Transverse colon (tissue), 4 donors: Measurements from ENCODE around the gene IGSF6. TPM values are rescaled to one million over a fixed set of nuclear protein-coding genes. Genes with fewer than 3 reads are reported as not detected.
"Not testable (repeated sequence)": the region's sequence is repeated elsewhere in the genome, so short reads cannot be mapped to it uniquely, and the experiment has no call there.

Experiments
- DNase-seq: peaks from one replicate; pipeline ENCODE4 v3.0.0-alpha.2; 2019
- H3K27ac ChIP-seq, 4 donors: fragments of 200-600 bp; sonication (generic); 2 replicates each; pipeline ENCODE4 v1.5.1; 2016 to 2018; ENCODE audit warnings: inconsistent platforms in 4 of 4
- H3K27me3 ChIP-seq: fragments of 200-600 bp; sonication (generic); 2 replicates; pipeline ENCODE4 v1.5.1; 2017; ENCODE audit warnings: inconsistent platforms
- H3K36me3 ChIP-seq, 4 donors: fragments of 200-600 bp; sonication (generic); 2 replicates each; pipeline ENCODE4 v1.5.1; 2017 to 2019; ENCODE audit warnings: inconsistent platforms in 4 of 4
- H3K4me1 ChIP-seq, 4 donors: fragments of 200-600 bp; sonication (generic); 2 replicates each; pipeline ENCODE4 v1.5.1; 2017 to 2020; ENCODE audit warnings: inconsistent platforms in 4 of 4
- H3K4me3 ChIP-seq, 4 donors: fragments of 200-600 bp; sonication (generic); 1 replicate in 1 of 4; 2 replicates in 3 of 4; pipeline versions ENCODE4 v1.5.1 to v1.6.1; 2017 to 2019; ENCODE audit warnings: inconsistent platforms in 4 of 4
- H3K9me3 ChIP-seq, 2 donors: fragments of 200-600 bp; sonication (generic); 2 replicates each; pipeline ENCODE4 v1.5.1; 2017 to 2019; ENCODE audit warnings: inconsistent platforms in 2 of 2
- CTCF ChIP-seq, 5 experiments: fragments of 200-600 bp in 3 of 5; fragments of 450-650 bp in 2 of 5; sonication (generic) in 3 of 5; IDR thresholded peaks; 1 replicate in 2 of 5; 2 replicates in 3 of 5; pipeline ENCODE4 v1.5.1; 2016 to 2017; ENCODE audit warnings: antibody characterized with exemption in 5 of 5, inconsistent platforms in 3 of 5, mild to moderate bottlenecking in 2 of 5, moderate library complexity in 1 of 5
- EP300 ChIP-seq: sonication (generic); formaldehyde crosslinking; IDR thresholded peaks from one replicate; pipeline ENCODE4 v1.6.1; 2017; ENCODE audit warnings: antibody characterized with exemption, low read depth
- POLR2A ChIP-seq: fragments of 450-650 bp; IDR thresholded peaks from one replicate; pipeline ENCODE4 v1.6.1; 2016; ENCODE audit warnings: antibody characterized with exemption, mild to moderate bottlenecking, moderate library complexity
- POLR2AphosphoS5 ChIP-seq, 3 donors: sonication (generic); formaldehyde crosslinking; IDR thresholded peaks; one replicate each; pipeline ENCODE4 v1.6.1; 2016; ENCODE audit warnings: antibody characterized with exemption in 3 of 3
- WGBS, 2 donors: methylation state at CpG; one replicate each; pipeline ENCODE4 v1.1.5; 2018; ENCODE audit warnings: low coverage in 1 of 2; 5-methylcytosine and 5-hydroxymethylcytosine counted together
- in situ Hi-C, 4 donors: fragments of 200-750 bp; cut with MboI; loops; one replicate each; pipeline versions ENCODE4 v1.15.0 to v1.15.1; 2017; ENCODE audit warnings: low sequenced_read_pairs in 3 of 4, low pct_ligation_motif_present in 1 of 4, low pct_unique_long_range_greater_than_20kb in 1 of 4
- intact Hi-C: fragments of 100-400 bp; cut with DNase I; formaldehyde crosslinking; loops from one replicate; pipeline ENCODE4 v1.15.1; 2023; ENCODE audit warnings: low total_unique reads
- total RNA-seq, 4 donors: library from RNA; depleted of rRNA; stranded (reverse); fragments of >200 nt; gene quantifications; one replicate each; pipeline ENCODE4 v1.1.0, GENCODE V29; 2016

IGSF6 gene
- total RNA-seq, 4 donors from 2014 or later, result 1.2 to 2.4 (median 2.2) TPM; not detected in 1

GRCh38 chr16:21694609-21695008 lies 42.2 kb upstream of the IGSF6 start:
- no peaks in the 10 kb centered on the region for H3K27me3 ChIP-seq
- no peak for DNase-seq
- no peaks in the 10 kb centered on the region for H3K9me3 ChIP-seq
- no peak overlapping the region for H3K27ac ChIP-seq
- TF ChIP-seq POLR2AphosphoS5 (IDR thresholded peaks at IDR 0.05), result no peak
- TF ChIP-seq CTCF (IDR thresholded peaks at IDR 0.05), result no peak
- TF ChIP-seq POLR2A, result no peak
- no peak for TF ChIP-seq EP300
- H3K36me3 ChIP-seq, result no peaks in the 10 kb centered on the region
- intact Hi-C loops (loop anchor here (5.0 kb wide), 1 partner anchor 102 kb away; no protein-coding TSS in a partner anchor), in situ Hi-C loops (no loop called here)
- no peaks in the 10 kb centered on the region for H3K4me1 ChIP-seq
- WGBS, 2 donors, result 88 to 96% methylated on average over 4 of the region's 4 CpGs
- no peak overlapping the region for H3K4me3 ChIP-seq

- H3K27me3 ChIP-seq, H3K4me1 ChIP-seq, intact Hi-C loops, H3K27ac ChIP-seq, DNase-seq, in situ Hi-C loops, H3K36me3 ChIP-seq, H3K9me3 ChIP-seq, H3K4me3 ChIP-seq: not testable (repeated sequence)
- WGBS, 2 donors, result 66% methylated on average over 4 of the region's 4 CpGs; no CpG with 5 or more reads in 1 of the 2 donors
These were observed 38.6 kb upstream of the IGSF6 start for GRCh38 chr16:21690967-21691366.

GRCh38 chr16:21689107-21689506 lies 36.7 kb upstream of the IGSF6 start:
- Histone ChIP-seq H3K9me3 (no peaks in the 10 kb centered on the region), H3K4me3 (no peak overlapping the region), H3K27me3 (no peaks in the 10 kb centered on the region), H3K4me1 (no peaks in the 10 kb centered on the region), H3K36me3 (no peaks in the 10 kb centered on the region), H3K27ac (no peak overlapping the region)
- in situ Hi-C loops, result no loop called here
- no peak for DNase-seq
- 64 to 71% methylated on average over 4 of the region's 4 CpGs for WGBS, 2 donors
- TF ChIP-seq POLR2AphosphoS5 (IDR thresholded peaks at IDR 0.05) (no peak), POLR2A (no peak), CTCF (IDR thresholded peaks at IDR 0.05) (no peak), EP300 (no peak)
- intact Hi-C loops, result no loop called here

GRCh38 chr16:21685034-21685455 lies 32.6 kb upstream of the IGSF6 start:
- no peaks in the 10 kb centered on the region for H3K36me3 ChIP-seq
- H3K27me3 ChIP-seq, result no peaks in the 10 kb centered on the region
- no peaks in the 10 kb centered on the region for H3K4me1 ChIP-seq
- no peak for TF ChIP-seq EP300
- TF ChIP-seq POLR2A, result no peak
- no peak for TF ChIP-seq CTCF (IDR thresholded peaks at IDR 0.05)
- TF ChIP-seq POLR2AphosphoS5 (IDR thresholded peaks at IDR 0.05), result no peak
- no peak overlapping the region for H3K27ac ChIP-seq
- intact Hi-C loops (no loop called here), in situ Hi-C loops (no loop called here)
- H3K4me3 ChIP-seq, result no peak overlapping the region
- no peaks in the 10 kb centered on the region for H3K9me3 ChIP-seq
- no peak for DNase-seq
- 52% methylated on average over 14 of the region's 14 CpGs; no CpG with 5 or more reads in 1 of the 2 donors for WGBS, 2 donors

GRCh38 chr16:21684199-21684598 lies 31.8 kb upstream of the IGSF6 start:
- TF ChIP-seq POLR2AphosphoS5 (IDR thresholded peaks at IDR 0.05) (no peak), CTCF (IDR thresholded peaks at IDR 0.05) (peak in 4 of 5 experiments; percentile 20 to 35 (median 24))
- Histone ChIP-seq H3K4me1 (no peaks in the 10 kb centered on the region), H3K27ac (no peak overlapping the region), H3K27me3 (no peaks in the 10 kb centered on the region), H3K4me3 (no peak overlapping the region), H3K9me3 (no peaks in the 10 kb centered on the region), H3K36me3 (no peaks in the 10 kb centered on the region)
- WGBS, 2 donors, result 26% methylated on average over 6 of the region's 6 CpGs; no CpG with 5 or more reads in 1 of the 2 donors
- in situ Hi-C loops (no loop called here), intact Hi-C loops (no loop called here)
- peak; percentile 21 for DNase-seq
